Upper lobe of left lung (tissue), 4 donors: Measurements from ENCODE around the gene EIF5A2.

Source experiments
- POLR2AphosphoS5 ChIP-seq, 2 donors: sonication (generic); formaldehyde crosslinking; IDR thresholded peaks; one replicate each; pipeline ENCODE4 v1.5.1; 2017; ENCODE audit warnings: antibody characterized with exemption in 2 of 2
- TF ChIP-seq, protein P1 (sequence below), 6 experiments: fragments of 450-650 bp in 4 of 6; fragments of 200-600 bp in 2 of 6; sonication (generic) in 2 of 6; IDR thresholded peaks; one replicate each; pipeline ENCODE4 v1.5.1; 2016 to 2019; ENCODE audit warnings: antibody characterized with exemption in 6 of 6

DNA sequence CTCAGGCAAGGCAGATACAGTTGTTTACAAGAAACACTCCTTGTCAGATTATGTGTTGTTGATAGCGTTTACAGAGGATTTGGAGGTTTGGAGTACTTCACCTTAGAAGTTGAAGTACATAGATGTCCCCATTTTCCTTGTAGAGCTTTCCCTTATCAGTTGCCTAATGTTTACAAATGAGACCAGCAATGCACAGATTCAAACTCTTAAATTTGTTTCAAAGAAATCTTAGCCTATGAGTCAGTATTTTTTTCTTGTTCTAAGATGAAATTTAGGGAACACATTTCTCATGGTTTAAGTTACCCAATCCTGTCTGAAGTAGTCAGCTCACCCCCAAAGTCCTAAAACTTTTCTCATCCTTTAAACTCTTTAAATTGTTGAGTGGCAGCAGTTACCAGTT, 6.3 kb upstream of the EIF5A2 start:
- TF ChIP-seq, protein P1, sequence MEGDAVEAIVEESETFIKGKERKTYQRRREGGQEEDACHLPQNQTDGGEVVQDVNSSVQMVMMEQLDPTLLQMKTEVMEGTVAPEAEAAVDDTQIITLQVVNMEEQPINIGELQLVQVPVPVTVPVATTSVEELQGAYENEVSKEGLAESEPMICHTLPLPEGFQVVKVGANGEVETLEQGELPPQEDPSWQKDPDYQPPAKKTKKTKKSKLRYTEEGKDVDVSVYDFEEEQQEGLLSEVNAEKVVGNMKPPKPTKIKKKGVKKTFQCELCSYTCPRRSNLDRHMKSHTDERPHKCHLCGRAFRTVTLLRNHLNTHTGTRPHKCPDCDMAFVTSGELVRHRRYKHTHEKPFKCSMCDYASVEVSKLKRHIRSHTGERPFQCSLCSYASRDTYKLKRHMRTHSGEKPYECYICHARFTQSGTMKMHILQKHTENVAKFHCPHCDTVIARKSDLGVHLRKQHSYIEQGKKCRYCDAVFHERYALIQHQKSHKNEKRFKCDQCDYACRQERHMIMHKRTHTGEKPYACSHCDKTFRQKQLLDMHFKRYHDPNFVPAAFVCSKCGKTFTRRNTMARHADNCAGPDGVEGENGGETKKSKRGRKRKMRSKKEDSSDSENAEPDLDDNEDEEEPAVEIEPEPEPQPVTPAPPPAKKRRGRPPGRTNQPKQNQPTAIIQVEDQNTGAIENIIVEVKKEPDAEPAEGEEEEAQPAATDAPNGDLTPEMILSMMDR (IDR thresholded peaks at IDR 0.05): no peak
- no peak for TF ChIP-seq POLR2AphosphoS5 (IDR thresholded peaks at IDR 0.05)
